AG04449 (cell line): ENCODE data around the gene CYP4X1.
"Not testable (repeated sequence)": the region's sequence is repeated elsewhere in the genome, so short reads cannot be mapped to it uniquely, and the experiment has no call there.

Experiments
- CTCF ChIA-PET: fragments of 350-600 bp; formaldehyde crosslinking; extraction: SDS; loops from one replicate; lab custom pipeline; 2021; ENCODE audit warnings: antibody characterized with exemption; lab: Yijun Ruan, JAX
- POLR2A ChIA-PET: fragments of 400-600, 350-600 bp; formaldehyde crosslinking; extraction: SDS; loops from one replicate; lab custom pipeline; 2020; ENCODE audit warnings: antibody characterized with exemption, inconsistent platforms; lab: Yijun Ruan, JAX
- DNase-seq: peaks from one replicate; pipeline ENCODE4 v3.0.0-alpha.2; 2010; ENCODE audit warnings: low read depth, low spot score
- H3K4me3 ChIP-seq: 2 replicates; pipeline ENCODE4 v1.5.1; 2011; ENCODE audit warnings: low read depth, mild to moderate bottlenecking, control low read depth, low read length
- TF ChIP-seq, protein P1 (sequence below): IDR thresholded peaks from one replicate; pipeline ENCODE4 v1.5.1; 2011; ENCODE audit warnings: mild to moderate bottlenecking, moderate library complexity, low read length, control low read depth, inconsistent platforms; ENCODE audit not compliant: insufficient read depth; ENCODE audit errors: missing control alignments

CYP4X1 gene

DNA sequence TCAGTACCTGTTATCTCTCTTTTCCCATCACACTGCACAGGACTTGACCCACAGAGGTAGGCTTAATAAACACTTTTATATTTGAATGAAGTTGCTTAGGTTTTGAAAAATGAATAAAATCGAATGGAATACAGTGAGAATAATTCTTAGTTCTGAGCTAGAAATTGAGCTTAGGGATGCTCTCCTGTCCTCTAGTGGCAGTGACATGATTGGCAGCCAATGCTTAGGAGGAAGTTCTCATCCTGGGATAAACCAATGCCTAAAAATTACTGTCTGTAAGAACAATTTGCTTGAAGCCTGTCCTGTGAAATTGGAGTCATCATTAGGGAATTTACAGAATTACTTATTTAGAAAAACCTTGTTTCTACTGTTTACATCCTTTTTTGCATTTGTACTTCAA is 21.3 kb upstream of the CYP4X1 start:
- no peak overlapping the region for H3K4me3 ChIP-seq
- ChIA-PET POLR2A (no interaction called here), CTCF (no interaction called here)
- TF ChIP-seq, protein P1, sequence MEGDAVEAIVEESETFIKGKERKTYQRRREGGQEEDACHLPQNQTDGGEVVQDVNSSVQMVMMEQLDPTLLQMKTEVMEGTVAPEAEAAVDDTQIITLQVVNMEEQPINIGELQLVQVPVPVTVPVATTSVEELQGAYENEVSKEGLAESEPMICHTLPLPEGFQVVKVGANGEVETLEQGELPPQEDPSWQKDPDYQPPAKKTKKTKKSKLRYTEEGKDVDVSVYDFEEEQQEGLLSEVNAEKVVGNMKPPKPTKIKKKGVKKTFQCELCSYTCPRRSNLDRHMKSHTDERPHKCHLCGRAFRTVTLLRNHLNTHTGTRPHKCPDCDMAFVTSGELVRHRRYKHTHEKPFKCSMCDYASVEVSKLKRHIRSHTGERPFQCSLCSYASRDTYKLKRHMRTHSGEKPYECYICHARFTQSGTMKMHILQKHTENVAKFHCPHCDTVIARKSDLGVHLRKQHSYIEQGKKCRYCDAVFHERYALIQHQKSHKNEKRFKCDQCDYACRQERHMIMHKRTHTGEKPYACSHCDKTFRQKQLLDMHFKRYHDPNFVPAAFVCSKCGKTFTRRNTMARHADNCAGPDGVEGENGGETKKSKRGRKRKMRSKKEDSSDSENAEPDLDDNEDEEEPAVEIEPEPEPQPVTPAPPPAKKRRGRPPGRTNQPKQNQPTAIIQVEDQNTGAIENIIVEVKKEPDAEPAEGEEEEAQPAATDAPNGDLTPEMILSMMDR = no peak
- DNase-seq = no peak

DNA sequence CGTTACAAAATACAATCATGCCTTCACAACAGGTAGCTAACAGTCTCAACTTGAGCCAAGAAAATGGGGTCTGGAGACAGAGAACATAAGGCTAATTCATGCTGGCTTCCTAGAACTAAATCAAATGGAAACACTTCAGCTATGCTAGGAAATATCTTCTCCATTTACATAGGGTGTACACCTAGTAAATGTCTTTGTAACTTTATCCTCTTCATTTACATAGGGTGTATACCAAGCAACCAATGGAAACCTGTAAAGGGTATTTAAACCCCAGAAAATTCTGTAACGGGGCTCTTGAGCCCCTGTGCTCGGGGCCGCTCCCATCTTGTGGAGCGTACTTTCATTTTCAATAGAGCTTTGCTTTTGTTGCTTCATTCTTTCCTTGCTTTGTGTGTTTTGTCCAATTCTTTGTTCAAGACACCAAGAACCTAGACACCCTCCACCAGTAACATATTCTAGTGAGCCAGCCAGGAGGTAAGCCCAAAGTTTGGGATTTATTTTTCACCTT is 19.5 kb upstream of the CYP4X1 start:
- H3K4me3 ChIP-seq = no peak overlapping the region
- ChIA-PET POLR2A (no interaction called here), CTCF (interaction anchor here (1.7 kb wide), 1 partner anchor 12 kb away, joined by 4 read pairs; no protein-coding TSS in a partner anchor)
- TF ChIP-seq, protein P1 = no peak
- DNase-seq = no peak

DNA sequence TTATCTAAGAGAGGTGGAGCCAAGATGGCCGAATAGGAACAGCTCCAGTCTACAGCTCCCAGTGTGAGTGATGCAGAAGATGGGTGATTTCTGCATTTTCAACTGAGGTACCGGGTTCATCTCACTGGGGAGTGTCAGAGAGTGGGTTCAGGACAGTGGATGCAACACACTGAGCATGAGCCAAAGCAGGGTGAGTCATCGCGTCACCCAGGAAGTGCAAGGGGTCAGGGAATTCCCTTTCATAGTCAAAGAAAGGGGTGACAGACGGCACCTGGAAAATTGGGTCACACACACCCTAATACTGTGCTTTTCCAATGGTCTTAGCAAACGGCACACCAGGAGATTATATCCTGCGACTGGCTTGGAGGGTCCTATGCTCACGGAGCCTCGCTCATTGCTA is 17.0 kb upstream of the CYP4X1 start:
- DNase-seq, CTCF ChIA-PET, POLR2A ChIA-PET, H3K4me3 ChIP-seq: not testable (repeated sequence)

DNA sequence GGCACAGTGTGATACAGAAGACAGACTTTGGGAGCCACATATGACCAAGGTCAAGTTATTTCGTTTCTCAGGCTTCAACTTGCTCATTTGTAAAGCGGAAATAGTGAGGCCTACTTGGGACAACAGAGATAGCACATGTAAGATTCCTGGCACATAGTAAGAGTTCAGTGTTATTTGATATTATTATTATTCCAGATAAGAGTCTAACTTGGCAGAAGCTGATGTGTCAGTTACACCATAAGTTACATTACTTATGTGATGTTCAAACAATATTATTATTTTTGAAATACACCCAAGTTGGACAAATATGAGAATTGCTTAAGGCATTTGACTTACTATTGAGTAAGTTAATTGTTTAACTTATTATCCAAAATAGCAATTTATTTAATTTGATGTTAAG is 10.2 kb upstream of the CYP4X1 start:
- ChIA-PET CTCF (no interaction called here), POLR2A (no interaction called here)
- TF ChIP-seq, protein P1 = no peak
- DNase-seq = no peak
- no peak overlapping the region for H3K4me3 ChIP-seq

DNA sequence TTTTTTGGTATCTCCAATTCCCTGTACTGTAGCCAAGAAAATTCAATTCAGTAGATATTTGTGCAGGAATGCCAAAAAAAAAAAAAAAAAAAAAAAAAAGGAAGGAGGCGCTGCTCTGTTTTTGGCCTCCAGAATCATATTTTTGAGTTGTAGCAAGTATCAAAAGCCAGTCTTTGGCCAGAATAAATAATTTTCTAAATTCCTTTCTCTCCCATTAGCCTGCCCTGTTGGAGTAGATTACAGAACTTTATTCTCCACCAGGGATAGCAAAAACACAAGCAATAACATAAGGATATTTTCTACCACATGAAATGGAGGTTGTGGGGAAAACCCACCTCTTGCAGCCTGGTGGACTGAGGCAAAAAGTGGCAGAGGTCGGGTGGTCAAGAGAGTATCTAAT is 2.4 kb upstream of the CYP4X1 start:
- no peak overlapping the region for H3K4me3 ChIP-seq
- ChIA-PET POLR2A (no interaction called here), CTCF (no interaction called here)
- DNase-seq = no peak
- TF ChIP-seq, protein P1 = no peak

DNA sequence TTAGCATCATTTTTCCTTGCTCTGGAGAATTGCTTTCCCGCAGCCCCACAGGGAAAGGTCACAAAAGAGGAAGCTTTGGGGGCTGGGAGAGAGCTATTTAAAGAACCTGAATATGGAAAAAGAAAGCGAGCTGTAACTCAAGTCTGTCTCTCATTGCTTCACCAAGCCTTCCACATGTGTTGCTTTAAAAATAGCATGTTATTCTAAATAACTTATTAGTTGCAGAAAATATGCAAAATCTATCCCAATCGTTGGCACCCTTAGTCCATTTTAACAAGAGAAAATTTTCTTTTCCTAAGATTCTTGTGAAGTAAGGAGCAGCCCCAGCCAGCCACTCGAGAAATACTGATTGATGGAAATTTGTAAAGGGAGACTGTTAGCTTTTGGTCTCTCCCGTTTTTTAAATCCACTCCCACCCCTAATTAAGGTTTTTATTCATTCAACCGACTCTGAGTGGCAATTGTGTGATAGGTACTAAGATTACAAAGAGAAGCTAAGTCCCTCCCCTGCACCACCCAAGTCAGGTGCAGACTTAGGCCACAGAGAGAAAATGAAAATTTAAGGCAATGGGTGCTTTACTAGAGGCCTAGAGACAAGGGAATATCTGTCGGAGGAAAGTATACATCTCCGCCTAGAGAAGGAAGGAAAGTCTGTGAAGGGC is 802 bp downstream of the CYP4X1 start:
- CTCF ChIA-PET = interaction anchor here (1.4 kb wide), 1 partner anchor 155 kb away, joined by 3 read pairs; no protein-coding TSS in a partner anchor
- TF ChIP-seq, protein P1 = no peak
- POLR2A ChIA-PET = no interaction called here
- H3K4me3 ChIP-seq = no peak overlapping the region
- DNase-seq = no peak
